ENCODE results near the gene GLRX2.
"Not testable (repeated sequence)": the region's sequence is repeated elsewhere in the genome, so short reads cannot be mapped to it uniquely, and the experiment has no call there.

Gene GLRX2

GRCh38 chr1:193104907-193105820 lies at the start of gene GLRX2:
GLRX2 (minus strand) TSS chr1:193105414; CDS start chr1:193105382, 32 bp downstream.
- DNase-seq (ENCODE audit: low spot score), result peak; percentile 96

GRCh38 chr1:193144999-193145398 lies 39.8 kb upstream of the GLRX2 start:
- DNase-seq (ENCODE audit: low spot score), result no peak

- no peak for DNase-seq (ENCODE audit: low spot score)
Observed at GRCh38 chr1:193144361-193144938, 39.2 kb upstream of the GLRX2 start.

GRCh38 chr1:193143285-193143684 lies 38.1 kb upstream of the GLRX2 start:
- no peak for DNase-seq (ENCODE audit: low spot score)

- DNase-seq (ENCODE audit: low spot score), result no peak
Observed at GRCh38 chr1:193142409-193142808, 37.2 kb upstream of the GLRX2 start.

- DNase-seq (ENCODE audit: low spot score), result no peak
Observed at GRCh38 chr1:193141804-193142203, 36.6 kb upstream of the GLRX2 start.

- DNase-seq (ENCODE audit: low spot score), result no peak
Observed at GRCh38 chr1:193140254-193140653, 35.0 kb upstream of the GLRX2 start.

- no peak for DNase-seq (ENCODE audit: low spot score)
Observed at GRCh38 chr1:193131266-193131860, 26.1 kb upstream of the GLRX2 start.

- no peak for DNase-seq (ENCODE audit: low spot score)
Observed at GRCh38 chr1:193125369-193125768, 20.2 kb upstream of the GLRX2 start.

GRCh38 chr1:193123751-193124150 lies 18.5 kb upstream of the GLRX2 start:
- no peak for DNase-seq (ENCODE audit: low spot score)

- peak; percentile 95 for DNase-seq (ENCODE audit: low spot score)
Observed at GRCh38 chr1:193121616-193122593, 16.7 kb upstream of the GLRX2 start, which contains the start of gene CDC73. CDC73 (plus strand) TSS chr1:193122031; CDS start chr1:193122201, 170 bp downstream.

GRCh38 chr1:193120604-193121166 lies 15.5 kb upstream of the GLRX2 start:
- no peak for DNase-seq (ENCODE audit: low spot score)

- DNase-seq (ENCODE audit: low spot score), result no peak
Observed at GRCh38 chr1:193118803-193119730, 13.9 kb upstream of the GLRX2 start.

GRCh38 chr1:193118194-193118593 lies 13.0 kb upstream of the GLRX2 start:
- no peak for DNase-seq (ENCODE audit: low spot score)

- DNase-seq (ENCODE audit: low spot score), result not testable (repeated sequence)
Observed at GRCh38 chr1:193117167-193117566, 12.0 kb upstream of the GLRX2 start.

GRCh38 chr1:193115629-193116227 lies 10.5 kb upstream of the GLRX2 start:
- DNase-seq (ENCODE audit: low spot score), result peak; percentile 91

GRCh38 chr1:193114485-193115095 lies 9.4 kb upstream of the GLRX2 start:
- no peak for DNase-seq (ENCODE audit: low spot score)

GRCh38 chr1:193113992-193114332 lies 8.7 kb upstream of the GLRX2 start:
- no peak for DNase-seq (ENCODE audit: low spot score)

- no peak for DNase-seq (ENCODE audit: low spot score)
Observed at GRCh38 chr1:193113258-193113991, 8.2 kb upstream of the GLRX2 start.
